Left kidney (tissue), 2 donors: ENCODE measurements around the gene PRPF19. TPM values are rescaled to one million over a fixed set of nuclear protein-coding genes. Genes with fewer than 3 reads are reported as not detected.

ENCODE experiments used
- DNase-seq: peaks from one replicate; pipeline ENCODE4 v3.0.0-alpha.2; 2013
- polyA plus RNA-seq: library from polyadenylated mRNA; unstranded; fragments of 120-200 nt; gene quantifications from one replicate; pipeline ENCODE4 v1.2.1, GENCODE V29; 2013; ENCODE audit not compliant: insufficient read length

PRPF19 gene
- polyA plus RNA-seq, 1 donor = 127 TPM

- DNase-seq = no peak
These were observed 46.7 kb downstream of the PRPF19 start for GRCh38 chr11:60859616-60860250.

- DNase-seq = no peak
These were observed 47.5 kb downstream of the PRPF19 start for GRCh38 chr11:60858731-60859464.

GRCh38 chr11:60858236-60858635 is 48.1 kb downstream of the PRPF19 start:
- no peak for DNase-seq

- no peak for DNase-seq
These were observed 48.8 kb downstream of the PRPF19 start for GRCh38 chr11:60857378-60858232.

- DNase-seq = no peak
These were observed 50.4 kb downstream of the PRPF19 start, which contains the start of gene PTGDR2 for GRCh38 chr11:60855726-60856633. Gene PTGDR2 (minus strand): TSS chr11:60855950. CDS start chr11:60853722, 2,228 bp downstream.

GRCh38 chr11:60854847-60855725 is 51.3 kb downstream of the PRPF19 start:
- no peak for DNase-seq

GRCh38 chr11:60854140-60854846 is 52.1 kb downstream of the PRPF19 start:
- DNase-seq = no peak

- no peak for DNase-seq
These were observed 53.1 kb downstream of the PRPF19 start for GRCh38 chr11:60852982-60853950.

- no peak for DNase-seq
These were observed 54.0 kb downstream of the PRPF19 start for GRCh38 chr11:60852117-60852981.

GRCh38 chr11:60851327-60852104 is 54.9 kb downstream of the PRPF19 start:
- DNase-seq = no peak

GRCh38 chr11:60849641-60850520 is 56.5 kb downstream of the PRPF19 start:
- no peak for DNase-seq

- DNase-seq = no peak
These were observed 57.7 kb downstream of the PRPF19 start for GRCh38 chr11:60848714-60849151.

- no peak for DNase-seq
These were observed 58.5 kb downstream of the PRPF19 start for GRCh38 chr11:60847896-60848295.

- no peak for DNase-seq
These were observed 59.1 kb downstream of the PRPF19 start for GRCh38 chr11:60847281-60847680.

- no peak for DNase-seq
These were observed 61.0 kb downstream of the PRPF19 start for GRCh38 chr11:60845338-60845737.

GRCh38 chr11:60844870-60845221 is 61.5 kb downstream of the PRPF19 start:
- no peak for DNase-seq
